Hippocampal formation (tissue), 2 donors: ENCODE data around the gene MAP1S.

Experiments used
- DNase-seq, 2 donors: peaks; one replicate each; lab custom pipeline; 2025; lab: John Stamatoyannopoulos, UW

The MAP1S gene

GRCh38 chr19:17739121-17739875, 20.0 kb downstream of the MAP1S start:
- no peak for DNase-seq

- DNase-seq: no peak
Observed at GRCh38 chr19:17741456-17741855, 22.2 kb downstream of the MAP1S start.

- no peak for DNase-seq
Observed at GRCh38 chr19:17743874-17744580, 24.7 kb downstream of the MAP1S start.

GRCh38 chr19:17747205-17748098, 28.2 kb downstream of the MAP1S start:
- DNase-seq: peak; percentile 93 to 97

DNA sequence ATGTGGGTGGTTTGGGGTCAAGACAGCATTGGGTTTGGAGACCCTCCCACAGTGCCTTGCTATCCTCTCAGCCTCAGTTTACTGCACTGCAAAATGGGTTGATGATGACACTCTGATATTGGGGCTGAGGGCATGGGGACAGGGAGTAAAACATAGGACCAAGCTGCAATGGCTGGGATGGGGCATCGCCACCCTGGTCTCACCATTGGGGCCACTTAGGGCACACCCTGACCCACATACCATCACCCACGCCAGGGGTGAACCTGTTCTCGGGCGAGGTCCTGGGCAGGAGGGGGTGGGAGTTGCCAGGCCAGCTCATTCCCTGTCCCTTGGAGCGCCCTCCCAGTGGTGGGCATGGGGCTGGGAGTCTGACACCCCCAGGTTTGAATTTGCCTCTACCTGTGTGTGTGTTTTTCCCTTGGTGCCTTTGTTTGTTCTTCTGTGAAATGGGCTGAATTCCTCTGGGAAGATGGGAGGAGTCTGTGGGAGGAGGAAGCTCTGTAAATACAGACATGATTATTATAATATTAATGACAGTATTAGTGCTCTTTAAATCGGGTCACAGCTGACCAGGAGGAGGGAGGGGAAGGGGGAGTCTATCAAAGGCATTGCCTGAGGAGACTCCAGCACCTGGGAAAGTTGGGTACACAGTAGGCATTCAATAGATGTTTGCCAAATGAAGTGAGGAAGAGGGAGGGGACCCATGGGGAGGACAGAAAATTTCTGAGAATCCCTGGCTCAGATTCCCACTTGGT, 29.8 kb downstream of the MAP1S start:
- DNase-seq: no peak

DNA sequence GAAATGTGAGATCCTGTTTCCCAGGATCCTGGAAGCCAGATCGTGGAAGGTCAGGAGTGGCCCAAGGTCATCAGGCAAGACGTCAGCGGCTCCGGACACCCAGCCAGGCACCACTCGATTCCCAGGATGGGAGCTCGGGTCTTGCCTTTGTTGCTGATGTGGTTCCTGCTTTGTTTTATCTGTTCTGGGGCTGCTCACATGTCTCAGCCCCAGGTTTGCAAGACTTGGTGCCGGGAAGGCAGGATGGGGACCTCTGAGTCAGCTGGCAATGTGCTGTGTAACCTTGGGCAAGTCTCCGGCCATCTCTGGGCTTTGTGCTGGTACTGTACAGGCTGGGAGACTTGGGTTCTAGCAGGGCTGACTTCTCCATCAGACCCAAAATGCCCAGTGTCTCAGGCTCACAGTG, 30.6 kb downstream of the MAP1S start:
- peak in 1 of 2 donors; percentile 15 for DNase-seq

DNA sequence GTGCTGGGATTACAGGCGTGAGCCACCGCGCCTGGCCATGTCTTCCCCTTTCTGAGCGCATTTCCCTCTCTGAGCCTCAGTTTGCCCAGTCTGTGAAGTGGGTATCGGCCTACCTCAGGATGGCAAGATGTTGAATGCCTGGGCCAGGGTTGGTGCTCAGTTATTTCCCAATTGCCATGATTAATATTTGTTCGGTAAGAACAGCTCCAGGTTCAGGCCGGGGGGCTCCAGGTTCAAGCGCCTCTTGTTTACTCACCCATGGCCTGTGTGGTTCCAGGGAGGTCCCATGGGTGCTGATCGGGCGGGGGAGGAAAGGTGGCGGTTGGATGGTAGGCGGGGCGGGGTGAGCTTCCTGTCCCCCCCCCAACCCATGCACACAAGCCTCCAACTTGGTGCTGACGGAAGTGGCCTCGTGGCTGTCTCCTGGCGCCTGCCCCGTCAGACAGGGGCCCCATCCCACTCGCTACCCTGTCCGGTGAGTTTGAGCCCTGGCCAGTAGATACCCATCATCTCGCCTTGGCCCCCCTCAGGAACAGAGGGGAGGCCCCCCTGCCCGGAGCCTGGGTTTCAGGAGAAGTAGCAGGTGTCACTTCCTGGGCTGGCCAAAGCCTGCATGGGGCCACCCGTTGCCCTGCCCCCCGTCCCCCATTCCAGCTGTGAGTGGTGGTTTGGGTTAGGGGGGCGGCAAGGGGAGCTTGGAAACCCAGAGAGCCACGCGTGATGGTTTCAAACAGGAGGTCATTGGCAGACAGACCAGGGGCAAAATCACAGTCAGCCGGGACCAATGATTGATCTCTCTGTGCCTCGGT, 32.0 kb downstream of the MAP1S start, which contains the start of gene FCHO1:
Gene FCHO1, plus strand, starts transcription at position 375 of the 809 bp plus-strand sequence. CDS start 3,688 bp downstream, outside the sequence.
- DNase-seq: peak in 1 of 2 donors; percentile 36

- DNase-seq: no peak
Observed at GRCh38 chr19:17751912-17752273, 32.6 kb downstream of the MAP1S start.

- DNase-seq: no peak
Observed at GRCh38 chr19:17752865-17753639, 33.8 kb downstream of the MAP1S start.

GRCh38 chr19:17753976-17754375, 34.7 kb downstream of the MAP1S start:
- peak; percentile 66 to 84 for DNase-seq

GRCh38 chr19:17754634-17755442, 35.6 kb downstream of the MAP1S start:
- DNase-seq: no peak

GRCh38 chr19:17755443-17755890, 36.2 kb downstream of the MAP1S start:
- DNase-seq: no peak

DNA sequence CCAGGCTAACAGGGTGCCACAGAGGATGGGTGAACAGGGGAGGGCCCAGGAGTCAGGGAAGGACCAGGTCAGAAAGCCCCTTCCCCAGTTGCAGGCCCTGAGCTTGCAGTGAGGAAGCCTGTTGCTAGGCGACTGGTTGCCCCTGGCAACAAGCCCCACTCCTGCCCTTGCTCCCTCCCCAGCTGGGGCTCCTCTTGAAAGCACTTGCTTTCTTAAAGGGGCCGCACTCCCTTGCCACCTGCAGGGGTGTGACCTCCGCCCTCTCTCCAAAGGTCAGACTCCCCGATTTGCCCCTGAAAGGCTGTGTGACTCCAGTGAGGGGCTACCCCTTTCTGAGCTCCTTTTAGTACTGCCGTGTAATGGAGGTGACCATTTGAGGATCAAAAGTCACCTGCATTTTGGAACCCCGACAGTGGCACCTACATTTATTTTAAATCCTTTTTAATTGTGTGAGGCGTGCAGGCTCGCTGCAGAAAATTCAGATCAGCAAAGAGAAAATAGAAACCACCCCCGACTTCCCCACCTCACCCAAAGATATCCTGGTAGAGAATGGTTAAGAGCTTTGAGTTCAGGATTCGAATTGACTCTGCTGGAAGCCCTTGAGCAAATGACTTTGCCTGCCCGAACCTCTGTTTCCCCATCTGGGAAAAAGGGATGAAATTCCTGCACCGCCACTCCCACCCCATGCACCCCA, 36.8 kb downstream of the MAP1S start:
- peak; percentile 80 to 84 for DNase-seq

- DNase-seq: peak; percentile 86 to 96
Observed at GRCh38 chr19:17757125-17757524, 37.8 kb downstream of the MAP1S start.

GRCh38 chr19:17758515-17758914, 39.2 kb downstream of the MAP1S start:
- no peak for DNase-seq

DNA sequence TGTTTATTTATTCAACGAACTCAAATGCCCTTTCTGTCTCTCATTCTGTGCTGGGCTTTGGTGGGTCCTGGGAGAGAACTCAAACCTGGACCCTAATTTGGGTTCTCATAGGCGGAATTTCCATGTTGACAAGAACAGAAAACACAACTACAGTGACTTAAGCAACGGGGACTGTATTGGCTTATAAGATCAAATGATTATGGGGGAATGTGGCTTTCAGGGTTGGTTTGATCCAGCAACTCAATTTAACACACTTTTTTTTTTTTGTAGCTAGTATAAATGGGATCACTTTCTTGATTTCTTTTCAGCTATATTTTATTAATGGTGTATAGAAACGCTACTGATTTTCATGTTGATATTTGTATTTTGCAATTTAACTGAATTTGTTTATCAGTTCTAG, 41.9 kb downstream of the MAP1S start:
- no peak for DNase-seq

- DNase-seq: peak in 1 of 2 donors; percentile 34
Observed at GRCh38 chr19:17762505-17763229, 43.4 kb downstream of the MAP1S start.

GRCh38 chr19:17764348-17764747, 45.1 kb downstream of the MAP1S start:
- no peak for DNase-seq
